Subcutaneous adipose tissue (tissue), 4 donors: ENCODE data around the gene ZNF264. TPM values are rescaled to one million over a fixed set of nuclear protein-coding genes. Genes with fewer than 3 reads are reported as not detected.

ENCODE experiments used
- total RNA-seq, 4 donors: library from RNA; depleted of rRNA; stranded (reverse); fragments of >200 nt; gene quantifications; one replicate each; pipeline ENCODE4 v1.1.0, GENCODE V29; 2016
- TF ChIP-seq, protein P1 (sequence below): fragments of 450-650 bp; IDR thresholded peaks from one replicate; pipeline ENCODE4 v1.5.1; 2016; ENCODE audit warnings: low read depth, mild to moderate bottlenecking, control low read depth, antibody characterized with exemption, moderate library complexity

The ZNF264 gene
- total RNA-seq, 4 donors from 2014 or later: 14.5 to 50.4 (median 26.3) TPM

GRCh38 chr19:57190301-57190700 lies 999 bp upstream of the ZNF264 start:
- TF ChIP-seq, protein P1, sequence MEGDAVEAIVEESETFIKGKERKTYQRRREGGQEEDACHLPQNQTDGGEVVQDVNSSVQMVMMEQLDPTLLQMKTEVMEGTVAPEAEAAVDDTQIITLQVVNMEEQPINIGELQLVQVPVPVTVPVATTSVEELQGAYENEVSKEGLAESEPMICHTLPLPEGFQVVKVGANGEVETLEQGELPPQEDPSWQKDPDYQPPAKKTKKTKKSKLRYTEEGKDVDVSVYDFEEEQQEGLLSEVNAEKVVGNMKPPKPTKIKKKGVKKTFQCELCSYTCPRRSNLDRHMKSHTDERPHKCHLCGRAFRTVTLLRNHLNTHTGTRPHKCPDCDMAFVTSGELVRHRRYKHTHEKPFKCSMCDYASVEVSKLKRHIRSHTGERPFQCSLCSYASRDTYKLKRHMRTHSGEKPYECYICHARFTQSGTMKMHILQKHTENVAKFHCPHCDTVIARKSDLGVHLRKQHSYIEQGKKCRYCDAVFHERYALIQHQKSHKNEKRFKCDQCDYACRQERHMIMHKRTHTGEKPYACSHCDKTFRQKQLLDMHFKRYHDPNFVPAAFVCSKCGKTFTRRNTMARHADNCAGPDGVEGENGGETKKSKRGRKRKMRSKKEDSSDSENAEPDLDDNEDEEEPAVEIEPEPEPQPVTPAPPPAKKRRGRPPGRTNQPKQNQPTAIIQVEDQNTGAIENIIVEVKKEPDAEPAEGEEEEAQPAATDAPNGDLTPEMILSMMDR: no peak

- TF ChIP-seq, protein P1: no peak
These were observed 749 bp downstream of the ZNF264 start for GRCh38 chr19:57192077-57192420.

DNA sequence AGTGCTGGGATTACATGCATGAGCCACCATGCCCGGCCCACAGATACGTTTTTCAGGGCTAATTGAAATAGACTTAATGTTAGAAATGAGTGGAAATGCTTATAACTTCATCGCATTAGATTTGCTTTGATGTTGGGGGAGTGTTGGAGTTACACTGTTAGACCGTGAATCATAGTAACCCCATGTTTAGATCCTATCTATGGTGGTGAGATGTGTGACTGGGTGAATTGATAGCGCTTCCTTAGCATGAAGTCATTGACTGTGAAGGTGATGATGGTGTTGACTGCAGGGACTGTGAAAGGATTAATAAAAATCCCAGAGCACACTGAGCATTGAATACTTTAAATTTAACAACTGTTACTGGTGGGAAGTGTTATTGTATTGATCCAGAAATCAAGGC lies 1.7 kb downstream of the ZNF264 start:
- TF ChIP-seq, protein P1: no peak

DNA sequence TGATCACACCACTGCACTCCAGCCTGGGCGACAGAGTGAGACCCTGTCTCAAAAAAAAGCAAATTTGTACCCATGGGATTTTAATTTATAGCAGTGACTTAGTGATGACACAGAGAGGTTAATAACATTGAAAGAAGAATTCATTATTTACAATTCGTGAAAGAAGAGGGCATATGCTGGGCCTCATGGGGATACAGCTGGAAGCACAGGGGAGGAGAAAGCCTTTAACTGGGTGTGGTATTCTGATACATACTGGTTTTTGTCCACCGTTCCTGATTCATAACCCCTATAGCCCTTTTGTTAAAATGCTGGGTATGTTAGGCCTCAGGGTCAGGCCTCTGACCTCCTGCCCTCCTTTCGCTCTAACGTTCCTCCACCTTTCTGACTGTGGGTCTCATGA lies 10.9 kb downstream of the ZNF264 start:
- TF ChIP-seq, protein P1: no peak

GRCh38 chr19:57210381-57210780 lies 19.1 kb downstream of the ZNF264 start:
- TF ChIP-seq, protein P1: no peak

DNA sequence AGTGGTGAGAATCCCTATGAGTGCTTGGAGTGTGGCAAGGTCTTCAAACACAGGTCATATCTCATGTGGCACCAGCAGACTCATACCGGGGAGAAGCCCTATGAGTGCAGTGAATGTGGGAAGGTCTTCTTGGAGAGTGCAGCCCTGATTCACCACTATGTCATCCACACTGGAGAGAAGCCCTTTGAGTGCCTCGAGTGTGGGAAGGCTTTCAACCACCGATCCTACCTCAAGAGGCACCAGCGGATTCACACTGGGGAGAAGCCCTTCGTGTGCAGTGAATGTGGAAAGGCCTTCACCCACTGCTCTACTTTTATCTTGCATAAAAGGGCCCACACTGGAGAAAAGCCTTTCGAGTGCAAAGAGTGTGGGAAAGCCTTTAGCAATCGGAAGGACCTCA lies 20.8 kb downstream of the ZNF264 start:
- TF ChIP-seq, protein P1: no peak

- TF ChIP-seq, protein P1: no peak
These were observed 36.2 kb downstream of the ZNF264 start for GRCh38 chr19:57227502-57227901.
